ENCODE data around the gene APMAP.

APMAP gene

DNA sequence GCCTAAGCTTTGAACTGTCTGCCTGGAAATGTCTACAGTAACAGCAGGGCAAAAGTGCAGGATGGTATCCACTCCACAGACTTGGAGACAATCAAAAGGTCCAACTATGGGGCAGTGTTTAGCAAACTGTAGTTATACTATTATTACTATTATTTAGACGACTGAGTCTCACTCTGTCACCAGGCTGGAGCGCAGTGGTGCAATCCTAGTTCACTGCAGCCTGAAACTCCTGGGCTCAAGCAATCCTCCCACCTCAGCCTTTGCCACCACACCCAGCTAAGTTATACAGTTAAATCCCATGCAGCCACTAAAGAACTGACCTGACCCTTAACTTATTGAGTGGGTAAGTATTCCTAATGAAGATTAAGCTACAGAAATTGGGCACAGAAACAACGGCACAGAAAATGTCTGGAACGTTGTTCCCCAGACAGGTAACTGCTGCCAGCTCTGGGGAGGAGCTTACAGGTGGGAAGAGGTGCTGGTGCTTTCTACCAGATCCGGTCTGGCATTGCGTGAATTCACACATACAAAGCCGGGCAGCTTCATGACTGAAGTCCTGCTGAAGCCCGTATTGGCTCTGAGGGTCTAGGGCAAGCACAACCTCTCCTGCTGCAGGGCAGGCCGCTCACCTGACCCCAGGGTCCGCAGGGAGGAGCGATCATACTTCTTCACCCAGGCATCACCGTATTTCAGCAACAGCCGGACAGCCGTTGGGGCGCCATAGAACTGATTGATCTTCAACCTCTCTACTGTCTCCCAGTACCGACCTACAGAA, 27.0 kb upstream of the APMAP start:
- no peak overlapping the region for H3K27ac ChIP-seq (ENCODE audit: low read length)
- H3K4me3 ChIP-seq (ENCODE audit: low read length), result no peak overlapping the region
- H3K36me3 ChIP-seq (replicated peaks; ENCODE audit: low read depth, low read length), result no peaks in the 10 kb centered on the region
- H3K4me1 ChIP-seq (ENCODE audit: low read length), result no peaks in the 10 kb centered on the region
- no peaks in the 10 kb centered on the region for H4K20me1 ChIP-seq (ENCODE audit: insufficient read depth, low read length)
- no peaks in the 10 kb centered on the region for H3K79me2 ChIP-seq (ENCODE audit: low read length)
- no peak overlapping the region for H3K4me2 ChIP-seq (ENCODE audit: low read length)
- H3K9ac ChIP-seq (ENCODE audit: low read length), result no peak overlapping the region
- no peak overlapping the region for H2AFZ ChIP-seq (ENCODE audit: low read depth, low read length)
- no peaks in the 10 kb centered on the region for H3K9me3 ChIP-seq (ENCODE audit: insufficient read depth, low read length)
- no peaks in the 10 kb centered on the region for H3K27me3 ChIP-seq (ENCODE audit: low read depth, low read length)
- TF ChIP-seq, protein P1, sequence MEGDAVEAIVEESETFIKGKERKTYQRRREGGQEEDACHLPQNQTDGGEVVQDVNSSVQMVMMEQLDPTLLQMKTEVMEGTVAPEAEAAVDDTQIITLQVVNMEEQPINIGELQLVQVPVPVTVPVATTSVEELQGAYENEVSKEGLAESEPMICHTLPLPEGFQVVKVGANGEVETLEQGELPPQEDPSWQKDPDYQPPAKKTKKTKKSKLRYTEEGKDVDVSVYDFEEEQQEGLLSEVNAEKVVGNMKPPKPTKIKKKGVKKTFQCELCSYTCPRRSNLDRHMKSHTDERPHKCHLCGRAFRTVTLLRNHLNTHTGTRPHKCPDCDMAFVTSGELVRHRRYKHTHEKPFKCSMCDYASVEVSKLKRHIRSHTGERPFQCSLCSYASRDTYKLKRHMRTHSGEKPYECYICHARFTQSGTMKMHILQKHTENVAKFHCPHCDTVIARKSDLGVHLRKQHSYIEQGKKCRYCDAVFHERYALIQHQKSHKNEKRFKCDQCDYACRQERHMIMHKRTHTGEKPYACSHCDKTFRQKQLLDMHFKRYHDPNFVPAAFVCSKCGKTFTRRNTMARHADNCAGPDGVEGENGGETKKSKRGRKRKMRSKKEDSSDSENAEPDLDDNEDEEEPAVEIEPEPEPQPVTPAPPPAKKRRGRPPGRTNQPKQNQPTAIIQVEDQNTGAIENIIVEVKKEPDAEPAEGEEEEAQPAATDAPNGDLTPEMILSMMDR (IDR thresholded peaks at IDR 0.05; ENCODE audit: low read depth, low read length), result no peak
- no peak for TF ChIP-seq EZH2phosphoT487 (IDR thresholded peaks at IDR 0.05; ENCODE audit: low read depth)

DNA sequence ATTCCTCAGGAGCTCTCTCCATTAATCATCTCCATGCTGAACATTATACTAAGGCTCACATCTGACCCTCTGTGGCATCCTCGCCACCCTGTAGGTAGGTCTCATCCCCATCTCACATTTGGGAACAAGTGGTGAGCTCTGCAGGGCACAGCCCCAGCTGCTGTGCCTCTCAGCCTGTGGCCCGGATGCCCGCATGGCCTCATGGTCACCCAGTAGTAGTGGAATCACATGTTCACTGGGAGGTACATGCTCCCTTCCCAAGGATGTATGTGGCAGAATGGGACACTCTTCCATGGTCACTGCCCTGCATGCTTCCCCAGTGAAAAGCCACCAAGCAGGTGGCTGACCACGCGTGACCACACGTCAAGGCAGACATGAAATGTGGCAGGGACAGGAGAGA, 26.3 kb upstream of the APMAP start:
- Histone ChIP-seq H3K9me3 (ENCODE audit: insufficient read depth, low read length) (no peaks in the 10 kb centered on the region), H3K9ac (ENCODE audit: low read length) (no peak overlapping the region), H3K27ac (ENCODE audit: low read length) (no peak overlapping the region), H3K4me3 (ENCODE audit: low read length) (no peak overlapping the region), H3K4me2 (ENCODE audit: low read length) (no peak overlapping the region), H3K27me3 (ENCODE audit: low read depth, low read length) (no peaks in the 10 kb centered on the region), H2AFZ (ENCODE audit: low read depth, low read length) (no peak overlapping the region), H3K36me3 (replicated peaks; ENCODE audit: low read depth, low read length) (no peaks in the 10 kb centered on the region), H3K4me1 (ENCODE audit: low read length) (no peaks in the 10 kb centered on the region), H4K20me1 (ENCODE audit: insufficient read depth, low read length) (no peaks in the 10 kb centered on the region), H3K79me2 (ENCODE audit: low read length) (no peaks in the 10 kb centered on the region)
- TF ChIP-seq, protein P1 (IDR thresholded peaks at IDR 0.05; ENCODE audit: low read depth, low read length), result no peak
- no peak for TF ChIP-seq EZH2phosphoT487 (IDR thresholded peaks at IDR 0.05; ENCODE audit: low read depth)

DNA sequence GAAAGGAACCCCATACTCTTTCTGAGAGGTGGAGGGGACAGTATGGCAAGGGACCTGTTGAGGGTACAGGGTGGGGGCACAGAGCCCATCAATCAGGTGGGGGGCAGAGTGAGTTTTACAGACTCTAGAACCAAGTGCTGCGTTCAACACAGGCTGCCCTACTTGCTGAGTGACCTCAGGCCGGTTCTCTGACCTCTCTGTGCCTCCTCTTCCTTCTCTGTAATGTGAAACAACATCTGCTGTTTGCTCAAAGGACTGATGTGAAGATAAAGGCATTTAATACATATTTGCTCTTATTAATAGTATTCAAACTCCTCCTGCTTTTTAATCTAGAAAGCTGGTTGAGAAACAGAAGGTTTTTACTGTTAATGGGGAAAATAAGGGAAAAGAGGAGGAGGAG, 25.9 kb upstream of the APMAP start:
- H3K4me1 ChIP-seq (ENCODE audit: low read length), result no peaks in the 10 kb centered on the region
- no peaks in the 10 kb centered on the region for H3K36me3 ChIP-seq (replicated peaks; ENCODE audit: low read depth, low read length)
- H3K27me3 ChIP-seq (ENCODE audit: low read depth, low read length), result no peaks in the 10 kb centered on the region
- no peak for TF ChIP-seq EZH2phosphoT487 (IDR thresholded peaks at IDR 0.05; ENCODE audit: low read depth)
- TF ChIP-seq, protein P1 (IDR thresholded peaks at IDR 0.05; ENCODE audit: low read depth, low read length), result no peak
- no peak overlapping the region for H3K9ac ChIP-seq (ENCODE audit: low read length)
- H3K79me2 ChIP-seq (ENCODE audit: low read length), result no peaks in the 10 kb centered on the region
- no peak overlapping the region for H3K4me2 ChIP-seq (ENCODE audit: low read length)
- H2AFZ ChIP-seq (ENCODE audit: low read depth, low read length), result no peak overlapping the region
- no peaks in the 10 kb centered on the region for H4K20me1 ChIP-seq (ENCODE audit: insufficient read depth, low read length)
- no peak overlapping the region for H3K4me3 ChIP-seq (ENCODE audit: low read length)
- no peaks in the 10 kb centered on the region for H3K9me3 ChIP-seq (ENCODE audit: insufficient read depth, low read length)
- no peak overlapping the region for H3K27ac ChIP-seq (ENCODE audit: low read length)

DNA sequence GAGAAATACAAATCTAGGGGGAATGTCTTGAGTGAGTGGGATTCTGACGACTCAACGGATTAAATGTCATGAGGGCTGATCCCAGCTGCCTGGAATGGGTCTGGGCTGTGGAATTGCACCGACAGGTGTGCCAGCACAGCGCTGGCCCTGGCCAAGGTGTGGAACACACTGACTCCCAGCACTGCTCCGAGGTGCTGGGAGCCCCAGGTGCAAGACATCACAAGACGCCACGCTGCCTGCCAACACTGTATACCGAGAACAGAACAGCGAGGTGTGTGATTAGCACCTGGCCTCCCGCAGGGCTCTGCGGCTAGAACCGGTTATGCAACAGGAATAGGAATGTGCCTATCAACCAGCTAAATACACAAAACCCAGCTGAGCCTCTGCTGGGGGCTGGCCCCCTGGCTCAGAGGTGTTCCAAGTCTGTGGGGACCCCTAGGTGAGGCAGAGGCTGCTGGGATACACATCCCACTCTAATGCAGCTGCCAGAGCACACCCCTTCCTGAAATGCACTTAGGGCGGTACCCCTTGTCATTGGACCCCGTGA, 24.8 kb upstream of the APMAP start:
- Histone ChIP-seq H3K9me3 (ENCODE audit: insufficient read depth, low read length) (no peaks in the 10 kb centered on the region), H3K79me2 (ENCODE audit: low read length) (no peaks in the 10 kb centered on the region), H3K4me1 (ENCODE audit: low read length) (no peaks in the 10 kb centered on the region), H3K9ac (ENCODE audit: low read length) (no peak overlapping the region), H3K27me3 (ENCODE audit: low read depth, low read length) (no peaks in the 10 kb centered on the region), H3K27ac (ENCODE audit: low read length) (no peak overlapping the region), H3K36me3 (replicated peaks; ENCODE audit: low read depth, low read length) (no peaks in the 10 kb centered on the region), H3K4me2 (ENCODE audit: low read length) (no peak overlapping the region), H3K4me3 (ENCODE audit: low read length) (no peak overlapping the region), H2AFZ (ENCODE audit: low read depth, low read length) (no peak overlapping the region), H4K20me1 (ENCODE audit: insufficient read depth, low read length) (no peaks in the 10 kb centered on the region)
- TF ChIP-seq, protein P1 (IDR thresholded peaks at IDR 0.05; ENCODE audit: low read depth, low read length), result no peak
- no peak for TF ChIP-seq EZH2phosphoT487 (IDR thresholded peaks at IDR 0.05; ENCODE audit: low read depth)

Measured in OCI-LY3 (cell line).